GM12892 (cell line): ENCODE results near the gene CMIP.

Experiments used
- POLR2A ChIP-seq: IDR thresholded peaks from 2 replicates; pipeline ENCODE4 v1.6.1; 2011; ENCODE audit warnings: low read depth, low read length, control low read depth
- POLR2AphosphoS5 ChIP-seq: IDR thresholded peaks from 2 replicates; pipeline ENCODE4 v1.6.1; 2011; ENCODE audit warnings: low read depth, low read length, control low read depth
- TAF1 ChIP-seq: IDR thresholded peaks from 2 replicates; pipeline ENCODE4 v1.6.1; 2011; ENCODE audit warnings: low read depth, mild to moderate bottlenecking, control low read depth, low read length, borderline replicate concordance

GRCh38 chr16:81737885-81738536 is 293.4 kb downstream of the CMIP start:
- no peak for TF ChIP-seq POLR2AphosphoS5
- no peak for TF ChIP-seq POLR2A
- TF ChIP-seq TAF1: no peak
